Measurements from ENCODE around the gene RHEB.

Gene RHEB

DNA sequence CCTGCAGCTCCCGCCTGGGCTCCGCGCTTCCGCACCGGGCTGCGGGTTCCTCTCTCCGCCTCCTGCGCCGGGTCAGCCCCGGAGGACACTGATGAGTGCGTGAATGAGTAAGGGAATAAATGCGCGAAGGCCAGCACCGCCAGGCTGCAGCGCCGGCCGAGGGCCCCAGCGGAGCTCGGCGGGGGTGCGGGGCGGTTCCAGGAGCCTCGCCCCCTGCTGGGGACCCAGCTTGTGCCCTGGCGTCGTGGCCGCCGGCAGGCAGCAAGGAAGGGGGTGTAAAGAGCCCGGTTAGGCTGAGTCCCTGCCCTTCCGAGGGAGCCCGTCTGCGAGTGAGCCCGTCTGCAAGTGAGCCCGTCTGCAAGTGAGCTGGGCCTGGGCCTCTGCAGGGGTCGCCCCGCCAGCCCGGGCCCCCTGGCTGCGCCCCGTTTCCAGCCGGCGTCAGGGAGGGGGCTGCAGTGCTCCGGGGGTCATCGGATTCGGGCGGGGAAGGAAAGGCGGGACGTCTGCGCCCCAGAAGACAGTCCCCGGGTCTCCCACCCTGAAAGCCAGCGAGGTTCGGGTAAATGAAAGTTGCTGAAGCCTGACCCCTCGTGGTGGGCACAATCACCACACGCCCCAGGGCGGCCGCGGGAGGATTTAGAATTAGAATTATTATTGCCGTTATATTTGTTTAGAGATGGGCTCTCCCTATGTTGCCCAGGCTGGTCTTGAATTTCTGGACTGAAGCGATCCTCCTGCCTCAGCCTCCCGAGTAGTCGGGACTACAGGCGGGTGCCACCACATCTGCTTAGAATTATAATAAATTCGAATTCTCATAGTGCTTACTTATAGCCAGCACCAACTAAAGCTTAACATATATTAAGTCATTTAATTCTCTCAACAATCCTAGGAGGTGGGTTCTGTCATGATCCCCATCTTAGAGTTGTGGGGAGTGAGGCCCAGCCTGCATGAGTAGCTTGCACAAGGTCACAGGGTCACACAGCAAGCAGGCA is 71.1 kb downstream of the RHEB start:
- DNase-seq: peak; percentile 58

DNA sequence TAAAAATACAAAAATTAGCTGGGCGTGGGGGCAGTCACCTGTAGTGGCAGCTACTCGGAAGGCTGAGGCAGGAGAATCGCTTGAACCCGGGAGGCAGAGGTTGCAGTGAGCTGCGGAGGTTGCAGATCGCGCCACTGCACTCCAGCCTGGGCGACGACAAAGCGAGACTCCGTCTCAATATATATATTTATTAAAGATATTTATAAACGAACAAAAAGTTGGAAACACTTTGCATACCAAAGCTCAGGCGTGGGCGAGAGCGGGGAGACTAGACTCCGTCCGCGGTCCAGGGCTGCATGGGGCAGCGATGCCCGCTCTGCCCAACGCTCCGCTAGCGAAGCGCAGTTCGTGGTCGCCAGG is 71.8 kb downstream of the RHEB start:
- DNase-seq: no peak

DNA sequence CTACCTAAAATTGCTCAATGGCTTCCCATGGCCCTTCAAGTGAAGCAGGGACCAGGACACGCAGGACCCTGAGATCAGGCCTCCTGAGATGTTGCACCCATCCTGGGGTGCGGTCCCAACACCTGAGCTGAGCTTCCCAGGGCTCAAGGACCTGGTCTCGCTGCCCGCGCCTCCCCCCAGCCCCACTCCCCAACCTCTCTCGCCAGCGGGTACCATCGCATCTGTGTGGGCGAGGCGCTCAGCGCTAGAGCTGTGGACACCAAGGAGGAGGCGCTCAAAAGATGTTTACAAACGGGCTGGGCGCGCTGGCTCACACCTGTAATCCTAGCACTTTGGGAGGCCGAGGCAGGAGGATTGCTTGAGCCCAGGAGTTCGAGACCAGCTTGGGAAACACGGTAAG is 72.4 kb downstream of the RHEB start:
- no peak for DNase-seq

DNA sequence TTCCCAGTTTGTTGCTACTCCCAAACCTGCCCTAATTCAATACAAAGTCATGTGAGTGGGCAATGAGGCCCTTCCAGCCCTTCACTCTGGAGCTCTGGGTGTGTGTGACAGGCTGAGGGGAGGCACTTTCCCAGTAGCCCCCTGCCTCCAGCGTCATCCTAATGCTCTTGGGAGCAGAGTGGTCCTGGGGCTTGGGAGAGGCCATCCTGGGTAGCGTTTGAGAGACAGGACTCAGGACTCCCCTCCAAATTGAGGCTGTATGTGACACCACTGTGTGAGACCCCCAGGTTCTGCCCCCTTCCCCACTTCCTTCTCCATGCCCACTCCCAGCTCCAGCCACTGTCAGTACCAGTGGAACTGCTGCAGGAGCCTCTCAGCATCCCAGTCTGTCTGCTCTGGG is 73.3 kb downstream of the RHEB start:
- no peak for DNase-seq

DNA sequence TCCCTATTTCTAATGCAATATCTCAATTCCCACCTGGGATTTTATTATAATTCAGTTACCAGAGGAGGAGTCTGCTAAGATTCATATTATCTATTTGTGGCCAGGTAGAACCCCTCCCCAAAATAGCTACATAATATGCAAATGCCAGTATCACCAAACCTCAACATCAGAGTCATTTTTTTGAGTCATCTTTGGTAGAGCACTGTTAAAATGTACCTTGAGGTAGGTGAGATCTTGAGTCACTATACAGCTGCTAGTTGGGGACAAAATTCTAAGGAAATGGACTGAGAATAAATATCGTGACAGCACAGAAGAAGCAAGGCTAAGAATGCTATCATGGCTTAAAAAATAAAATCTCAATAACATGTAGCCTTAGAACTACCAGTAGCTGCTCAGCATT is 75.1 kb downstream of the RHEB start:
- no peak for DNase-seq

DNA sequence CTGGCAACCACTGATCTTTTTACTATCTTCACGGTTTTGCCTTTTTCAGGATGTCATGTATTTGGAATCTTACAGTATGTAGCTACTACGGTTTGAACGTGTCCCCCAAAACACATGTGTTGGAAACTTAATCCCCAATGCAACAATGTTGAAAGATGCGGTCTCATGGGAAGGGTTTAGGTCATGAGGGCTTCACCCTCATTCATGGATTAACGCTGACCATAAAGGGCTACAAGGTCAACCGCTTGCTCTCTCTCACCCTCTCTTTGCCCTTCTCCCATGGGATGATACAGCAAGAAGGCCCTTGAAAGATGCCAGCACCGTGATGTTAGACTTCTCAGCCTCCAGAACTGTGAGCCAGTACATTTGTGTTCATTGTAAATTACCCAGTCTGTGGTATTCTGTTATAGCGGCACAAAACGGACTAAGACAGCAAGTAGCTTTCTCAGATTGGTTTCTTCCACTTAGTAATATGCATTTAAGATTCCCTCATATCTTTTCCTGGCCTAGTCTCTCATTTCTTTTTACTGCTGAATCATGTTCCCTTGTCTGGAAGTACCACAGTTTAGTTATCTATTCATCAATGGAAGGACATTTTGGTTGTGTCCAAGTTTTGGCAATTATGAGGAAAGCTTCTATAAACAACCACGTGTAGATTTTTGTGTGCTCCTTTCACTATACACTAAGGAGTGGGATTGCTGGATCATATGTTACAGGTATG is 76.8 kb downstream of the RHEB start:
- no peak for DNase-seq

DNA sequence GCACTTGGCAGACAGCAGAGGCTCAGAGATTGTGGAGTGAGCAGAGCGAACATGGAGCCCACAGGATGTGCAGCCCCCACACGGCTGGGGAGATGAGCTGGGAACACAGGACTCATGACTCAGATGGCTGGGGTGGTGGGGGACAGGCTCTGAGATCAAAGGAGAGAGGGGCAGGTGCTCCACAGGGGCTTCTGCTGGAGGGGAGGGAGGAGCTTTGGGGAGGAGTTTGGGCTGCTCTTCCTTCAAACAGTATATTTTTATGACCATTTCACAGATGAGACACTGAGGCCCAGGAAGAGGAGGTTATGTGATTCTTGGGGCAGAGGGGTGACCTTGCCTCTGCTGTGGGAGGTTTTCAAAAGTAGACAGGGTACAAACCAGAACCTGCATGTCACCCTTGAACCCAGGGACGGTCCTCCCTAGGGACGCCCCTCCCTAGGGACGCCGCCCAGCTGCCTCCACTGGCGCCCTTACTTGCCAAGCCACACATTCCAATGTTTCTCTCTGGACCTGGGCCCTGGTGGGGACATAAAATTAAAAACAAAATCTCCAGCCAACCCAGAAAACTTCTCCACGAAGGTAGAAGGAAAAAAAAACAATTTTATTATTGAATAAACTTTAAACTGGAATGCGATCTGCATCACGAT is 78.8 kb downstream of the RHEB start:
- no peak for DNase-seq

DNA sequence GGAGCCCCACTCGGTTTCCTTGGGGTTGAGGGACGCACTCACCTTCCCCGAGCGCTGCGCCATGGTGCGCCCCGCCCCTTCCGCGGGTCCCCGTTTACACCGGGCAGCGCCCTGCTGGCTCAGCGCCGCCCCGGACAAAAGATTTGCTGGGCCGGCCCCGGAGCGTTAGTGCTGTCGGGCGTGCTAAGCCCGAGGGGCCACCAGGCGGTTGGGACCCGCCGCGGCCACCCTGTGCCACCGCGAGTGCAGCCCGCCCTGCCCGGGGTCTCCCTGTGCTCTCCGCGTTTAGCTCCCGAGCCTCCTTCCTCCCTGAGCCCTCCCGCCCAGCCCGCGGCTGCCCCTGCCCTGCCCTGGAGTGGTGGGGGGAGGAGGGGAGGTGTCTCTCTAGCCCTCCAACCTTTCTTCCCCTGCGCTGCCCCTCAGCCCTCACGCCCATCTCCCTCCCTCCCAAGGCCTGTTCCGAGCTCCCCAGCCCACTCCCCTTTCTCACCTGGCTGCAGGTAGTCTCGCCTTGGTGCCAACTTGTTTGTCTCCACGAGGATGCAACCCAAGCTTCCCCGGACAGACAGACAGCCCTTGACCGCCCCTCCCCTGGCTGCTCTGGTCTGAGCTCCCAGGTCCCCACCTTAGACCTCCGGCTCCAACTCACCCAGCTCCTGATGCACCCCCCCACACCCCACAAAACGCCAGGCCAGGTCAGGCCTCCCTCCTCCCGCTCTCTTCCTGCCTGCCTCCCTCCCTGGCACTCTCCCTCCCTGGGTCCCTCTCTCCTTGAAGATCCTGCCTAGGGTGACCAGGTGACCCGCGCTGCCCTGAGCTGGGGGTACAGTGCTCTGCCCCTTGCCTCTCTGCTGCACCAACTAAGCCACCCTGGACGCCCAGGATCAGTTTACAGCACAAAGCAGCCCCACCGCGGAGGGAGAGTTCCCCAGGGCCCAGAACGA is 79.6 kb downstream of the RHEB start, which contains the start of gene CRYGN:
CRYGN (minus strand) TSS at position 287 of the 944 bp plus-strand sequence; CDS start at position 63, 224 bp downstream.
- no peak for DNase-seq

DNA sequence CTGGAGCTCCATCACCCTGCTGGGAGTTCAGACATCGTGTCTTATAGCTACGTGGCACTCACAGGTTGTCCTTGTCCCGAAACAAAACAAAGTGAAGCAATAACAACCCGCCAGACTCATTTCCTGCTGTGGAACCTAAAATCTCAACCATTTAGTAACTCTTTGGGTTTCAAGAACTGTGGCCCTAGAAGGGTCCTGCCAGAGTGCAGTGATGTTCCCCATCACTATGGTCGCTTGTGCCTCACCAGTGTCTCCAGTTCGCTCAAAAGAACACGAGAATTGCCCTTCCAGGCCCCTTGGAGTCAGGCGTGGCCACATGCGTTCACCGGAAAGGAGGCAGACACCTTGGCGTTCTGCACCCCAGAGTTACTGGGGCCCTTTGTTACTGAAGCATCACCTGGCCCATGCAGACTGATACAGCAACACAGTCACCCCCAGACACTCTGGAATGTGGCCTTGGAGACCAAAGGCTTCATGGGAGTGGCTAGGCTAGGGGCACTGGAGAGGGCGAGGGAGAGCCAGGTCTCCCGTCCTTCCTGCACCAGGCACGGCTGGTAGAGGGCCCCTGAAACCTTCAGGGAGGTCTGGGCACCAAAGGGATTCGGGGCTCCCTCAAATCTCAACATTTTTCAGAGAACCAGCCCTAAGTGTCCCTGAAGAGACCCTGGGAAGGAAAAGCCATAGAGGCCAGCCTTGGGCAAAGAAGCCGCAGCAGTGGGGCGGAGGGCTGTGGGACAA is 80.7 kb downstream of the RHEB start:
- DNase-seq: no peak

DNA sequence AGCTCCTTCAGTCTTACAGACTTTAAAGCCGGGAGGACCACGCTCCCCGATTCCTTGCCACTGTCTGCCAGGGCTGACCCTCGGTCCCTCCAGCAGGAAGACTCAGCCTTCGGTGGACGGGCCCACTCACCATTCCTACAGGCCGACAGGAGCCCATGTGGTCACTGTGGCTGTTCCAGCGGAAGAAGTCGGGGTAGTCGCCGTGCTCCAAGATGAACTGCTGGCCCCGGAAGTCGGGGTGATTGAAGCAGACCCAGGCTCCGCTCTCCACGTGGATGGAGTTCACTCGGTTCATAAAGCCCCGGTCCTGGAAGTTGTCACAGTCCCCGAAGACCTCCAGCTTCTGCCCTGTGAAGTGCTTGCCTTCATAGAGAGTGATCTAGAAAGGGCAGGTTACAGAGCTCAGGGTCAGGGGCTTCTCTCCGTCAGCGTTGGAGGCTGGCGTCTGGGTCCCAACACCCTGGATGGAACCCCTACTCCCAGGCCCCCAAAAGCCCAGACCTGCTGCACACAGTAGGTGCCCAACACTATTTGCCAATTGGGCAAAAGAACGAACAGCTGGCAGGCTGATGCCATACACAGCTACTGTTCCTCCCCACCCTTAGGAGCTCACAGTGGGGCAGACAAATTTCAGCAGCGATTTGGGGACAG is 81.7 kb downstream of the RHEB start:
- DNase-seq: no peak

DNA sequence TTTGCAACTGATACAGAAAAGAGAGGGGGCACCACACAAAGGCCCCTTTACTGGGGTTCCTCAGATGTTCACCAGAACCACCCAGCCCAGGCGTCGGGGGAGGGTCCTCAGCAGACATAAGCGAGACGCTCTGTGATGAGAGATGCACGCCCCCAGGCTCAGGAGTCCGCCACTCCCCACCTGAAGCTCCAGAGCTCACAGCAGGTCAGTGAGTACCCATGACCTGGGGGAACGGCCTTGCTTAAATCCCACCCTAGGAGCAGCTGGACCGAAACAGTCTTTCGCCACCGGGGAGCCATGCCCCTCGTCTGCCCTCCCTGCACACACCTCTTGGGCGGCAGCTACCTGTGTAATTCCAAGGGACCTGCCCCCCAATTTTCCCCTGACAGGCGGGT is 82.5 kb downstream of the RHEB start:
- DNase-seq: no peak

DNA sequence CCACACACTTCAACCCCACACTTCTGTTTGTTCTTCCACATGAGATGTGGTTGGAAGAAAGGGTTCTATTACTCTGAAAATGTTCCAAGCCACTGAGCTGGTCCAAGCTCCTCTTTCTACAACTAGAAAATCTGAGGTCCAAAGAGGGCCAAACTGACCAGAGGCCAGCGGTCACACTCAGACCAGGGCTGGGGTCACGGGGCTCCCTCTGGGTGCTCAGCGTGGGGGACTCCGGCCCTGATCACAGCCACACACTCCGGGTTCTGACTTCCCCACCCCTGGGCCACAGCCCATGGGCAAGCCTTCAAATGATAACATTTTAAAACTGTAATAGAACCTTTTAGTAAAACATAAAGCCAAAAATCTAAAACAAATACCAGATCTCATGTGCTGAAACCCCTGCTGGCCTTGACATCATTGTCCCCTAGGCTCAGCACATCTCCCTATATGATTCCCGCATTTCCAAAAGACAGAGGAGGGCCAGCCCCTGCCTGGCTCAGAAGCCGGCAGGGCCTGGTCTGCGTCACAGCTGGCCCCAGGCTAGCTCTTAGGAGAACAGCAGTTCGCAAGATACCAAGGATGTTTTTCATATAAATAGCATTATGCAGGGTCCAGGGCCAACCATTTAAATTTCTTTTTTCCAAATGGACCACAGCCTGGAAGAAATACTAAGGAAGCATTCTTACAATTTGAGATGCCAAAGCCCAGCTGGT is 83.1 kb downstream of the RHEB start:
- DNase-seq: peak; percentile 49

DNA sequence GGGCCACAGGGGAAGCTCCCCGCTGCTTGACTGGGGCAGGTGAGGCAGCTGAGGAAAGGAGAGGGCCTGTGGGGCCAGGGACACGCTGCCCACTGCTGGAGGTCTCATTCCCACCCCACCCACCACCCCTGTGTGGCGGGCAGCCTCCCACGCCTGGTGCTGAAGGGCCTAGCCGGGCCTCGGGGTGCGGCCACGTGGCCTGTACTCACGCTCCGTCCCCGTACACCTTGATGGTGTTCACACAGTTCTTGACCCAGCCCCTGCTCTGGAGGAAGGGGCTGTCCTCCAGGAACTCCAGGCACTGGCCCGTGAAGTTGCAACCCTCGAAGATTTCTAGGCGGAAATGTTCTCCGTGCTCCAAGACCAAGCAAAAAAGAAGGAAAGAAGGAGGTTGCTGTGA is 83.7 kb downstream of the RHEB start:
- no peak for DNase-seq

DNA sequence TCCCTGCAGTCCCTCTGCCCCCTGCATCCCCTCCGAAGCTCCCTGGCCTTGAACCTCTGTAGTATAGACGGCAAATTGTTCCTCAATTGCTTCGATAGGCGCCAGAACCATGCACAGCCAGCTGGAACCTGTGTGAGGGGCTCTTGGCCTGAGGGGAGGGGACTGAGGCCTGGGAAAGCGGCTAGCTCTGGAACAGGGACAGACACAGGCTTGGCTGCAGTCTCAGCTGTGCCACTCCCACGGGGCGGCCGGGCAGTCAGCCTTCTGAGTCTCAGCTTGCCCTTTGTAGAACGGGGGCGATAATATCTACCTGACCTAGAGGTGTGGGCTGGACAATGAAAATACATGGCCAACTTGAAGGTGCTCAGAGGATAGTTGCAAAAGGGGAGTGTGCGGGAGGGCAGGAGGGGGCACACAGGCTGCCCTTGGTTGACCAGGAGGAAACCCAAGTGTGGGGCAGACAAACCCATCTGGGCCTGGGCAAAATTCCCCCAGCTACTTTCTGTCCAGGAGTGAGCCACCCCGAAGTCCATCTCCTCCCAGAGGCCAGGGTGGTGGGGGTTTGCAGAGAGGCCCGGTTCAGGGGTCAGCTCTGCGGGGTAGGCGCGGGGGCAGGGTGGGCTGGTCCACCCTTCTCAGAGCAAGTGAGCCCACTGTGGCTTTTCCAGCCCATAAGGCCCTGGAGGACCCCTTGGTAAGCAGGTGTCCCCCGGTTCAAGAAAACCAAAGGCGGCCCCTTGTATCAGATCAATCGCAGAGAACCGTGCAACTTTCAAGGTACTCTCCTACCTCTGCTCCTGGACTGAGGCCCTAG is 84.4 kb downstream of the RHEB start:
- DNase-seq: no peak

DNA sequence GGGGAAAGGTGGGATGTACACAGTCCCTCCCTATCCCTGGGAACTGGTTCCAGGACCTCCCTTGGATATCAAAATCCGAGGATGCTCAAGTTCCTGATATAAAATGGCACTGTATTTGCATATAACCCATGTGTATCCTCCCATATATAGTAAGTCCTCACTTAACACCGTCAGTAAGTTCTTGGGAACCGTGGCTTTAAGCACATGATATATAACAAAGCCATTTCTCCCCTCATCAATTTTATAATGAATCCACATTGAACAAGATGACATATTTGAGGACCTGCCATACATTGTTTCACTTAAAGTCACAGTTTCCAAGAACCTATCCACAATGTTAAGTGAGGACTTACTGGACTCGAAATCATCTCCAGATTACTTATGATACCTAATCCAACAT is 85.1 kb downstream of the RHEB start:
- no peak for DNase-seq

DNA sequence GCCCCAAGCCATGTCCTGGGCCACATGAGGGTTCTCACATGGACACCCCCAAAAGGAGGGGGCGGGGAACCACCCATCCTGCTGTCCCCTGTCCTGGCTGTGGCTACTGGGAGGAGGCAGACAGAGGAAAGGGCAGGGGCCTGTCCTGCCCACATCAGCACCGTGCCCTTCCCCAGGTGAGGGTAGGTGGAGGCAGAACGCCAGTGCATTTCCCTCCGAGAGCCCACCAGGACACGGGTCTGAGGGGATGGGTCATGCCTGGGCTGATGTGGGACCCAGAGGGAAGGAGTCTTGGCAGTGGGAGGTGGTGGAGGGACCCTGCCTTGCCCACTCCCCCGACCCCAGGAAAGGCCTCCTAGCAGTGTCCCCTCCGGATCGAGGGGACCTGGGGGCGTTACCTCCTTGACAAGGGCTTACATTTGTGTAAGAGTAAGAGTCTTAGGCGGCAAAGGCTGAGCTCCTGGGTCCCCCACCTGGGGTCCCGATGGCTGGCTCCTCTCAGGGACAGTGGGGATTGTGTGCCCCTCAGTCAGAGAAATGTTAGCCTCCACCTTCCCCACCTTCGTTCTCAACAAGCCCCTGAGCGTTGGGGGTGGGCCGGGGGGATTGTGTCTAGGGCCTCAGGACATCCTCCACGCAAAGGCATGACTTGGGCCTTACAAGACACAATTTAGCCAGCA is 85.8 kb downstream of the RHEB start:
- no peak for DNase-seq

DNA sequence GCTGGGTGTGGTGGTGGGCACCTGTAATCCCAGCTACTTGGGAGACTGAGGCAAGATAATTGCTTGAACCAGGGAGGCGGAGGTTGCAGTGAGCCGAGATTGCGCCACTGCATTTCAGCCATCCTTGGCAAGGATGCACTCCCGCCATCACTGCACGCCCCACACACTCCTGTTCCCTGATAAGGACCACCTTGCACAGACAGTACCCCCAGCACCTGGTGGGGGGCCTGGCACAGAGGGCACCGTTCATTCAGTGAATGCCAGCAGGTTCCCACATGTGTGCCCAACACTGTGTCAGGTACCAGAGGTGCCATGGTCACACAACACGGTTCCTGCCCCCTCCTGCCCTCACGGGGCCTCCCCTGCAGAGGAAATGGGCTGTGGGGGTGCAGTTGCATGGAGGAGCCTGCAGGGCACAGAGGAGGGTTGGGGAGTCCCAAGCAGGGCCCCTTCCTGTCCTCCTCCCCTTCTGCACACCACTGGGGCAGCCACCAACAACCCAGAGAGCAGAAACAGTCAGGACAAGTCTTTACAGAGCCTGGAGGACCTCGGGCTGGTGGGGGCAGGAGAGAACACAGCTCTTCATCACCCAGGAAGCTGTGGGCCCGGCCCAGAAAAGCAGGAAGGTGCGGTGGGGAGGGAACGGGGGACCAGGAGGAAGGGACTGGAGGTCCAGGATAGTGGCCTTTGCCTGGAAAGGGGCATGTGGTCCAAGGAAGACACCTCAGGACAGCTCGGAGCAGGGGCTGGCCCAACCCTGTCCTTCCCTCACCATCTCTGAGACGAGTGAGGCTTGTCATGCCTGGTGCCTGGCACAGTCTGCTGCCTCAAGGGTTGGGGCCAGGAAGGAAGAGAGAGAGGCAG is 86.8 kb downstream of the RHEB start:
- no peak for DNase-seq
